Colon (tissue), 2 donors: ENCODE results near the gene PIK3AP1.
"Not testable (repeated sequence)": the region's sequence is repeated elsewhere in the genome, so short reads cannot be mapped to it uniquely, and the experiment has no call there.

Experiments used
- FAIRE-seq: peaks from 2 replicates; lab custom pipeline; 2012; peaks lifted over from hg19 to GRCh38; lab: Jason Lieb, UNC
- donor health status: control.
- donor health status: control.

PIK3AP1 gene

GRCh38 chr10:96720422-96721206 is at the start of gene PIK3AP1:
PIK3AP1 (minus strand) TSS chr10:96720514; CDS start chr10:96720394, 120 bp downstream.
- FAIRE-seq = no peak

DNA sequence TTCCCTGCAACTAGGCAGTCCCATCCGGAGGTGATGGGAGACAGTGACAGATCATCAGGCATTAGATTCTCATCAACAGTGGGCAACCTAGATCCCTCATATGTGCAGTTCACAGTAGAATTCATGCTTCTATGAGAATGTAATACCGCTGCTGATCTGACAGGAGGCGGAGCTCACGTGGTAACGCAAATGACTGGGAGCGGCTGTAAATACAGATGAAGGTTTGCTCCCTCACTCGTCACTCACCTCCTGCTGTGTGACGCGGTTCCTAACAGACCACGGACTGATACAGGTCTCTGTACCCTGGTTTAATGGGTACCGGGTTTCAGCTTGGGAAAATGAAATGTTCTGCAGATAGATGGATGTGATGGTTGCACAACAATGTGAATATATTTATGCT is 47.8 kb upstream of the PIK3AP1 start:
- no peak for FAIRE-seq

- FAIRE-seq = no peak
Observed at GRCh38 chr10:96767611-96768010, 47.3 kb upstream of the PIK3AP1 start.

GRCh38 chr10:96765406-96766240 is 45.3 kb upstream of the PIK3AP1 start:
- no peak for FAIRE-seq

GRCh38 chr10:96764425-96765060 is 44.2 kb upstream of the PIK3AP1 start:
- no peak for FAIRE-seq

DNA sequence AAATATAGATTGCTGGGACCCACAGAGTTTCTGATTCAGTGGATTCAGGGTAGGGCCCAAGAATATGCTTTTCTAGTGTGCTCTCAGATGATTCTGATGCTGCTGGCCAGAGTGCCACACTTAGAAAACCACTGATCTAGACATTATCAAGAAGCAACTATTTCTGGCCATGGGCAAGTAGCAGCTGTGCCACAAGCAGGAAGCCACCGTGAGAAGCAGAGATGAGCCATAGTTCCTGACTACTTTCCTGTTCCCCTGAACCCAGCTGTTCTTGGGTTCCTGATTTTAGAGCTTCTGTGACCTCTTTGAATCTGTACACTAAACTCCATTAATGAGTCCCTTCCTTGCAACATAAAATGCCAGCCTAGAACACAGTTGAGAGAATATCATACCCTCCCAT is 38.1 kb upstream of the PIK3AP1 start:
- no peak for FAIRE-seq

- no peak for FAIRE-seq
Observed at GRCh38 chr10:96756111-96756903, 36.0 kb upstream of the PIK3AP1 start.

DNA sequence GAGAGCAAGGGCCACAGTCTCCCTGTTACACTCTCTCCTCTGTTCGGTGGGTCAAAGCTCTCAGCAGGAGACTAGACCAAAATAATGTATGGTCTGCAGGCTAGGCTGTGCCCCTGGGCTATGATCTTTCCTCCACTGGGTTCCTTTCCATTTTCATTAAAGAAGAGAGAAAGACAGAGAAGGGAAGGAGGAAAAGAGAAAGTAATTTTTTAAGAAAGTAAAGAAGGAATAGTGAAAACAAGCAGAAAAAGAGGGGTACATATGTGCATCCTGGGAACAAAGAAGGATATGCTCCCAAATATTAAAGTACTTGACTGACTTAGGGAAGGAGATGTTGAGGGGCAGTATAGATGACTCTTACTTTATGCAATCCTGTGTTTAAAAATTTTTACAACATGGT is 33.6 kb upstream of the PIK3AP1 start:
- no peak for FAIRE-seq

GRCh38 chr10:96752375-96752774 is 32.1 kb upstream of the PIK3AP1 start:
- no peak for FAIRE-seq

GRCh38 chr10:96750316-96750715 is 30.0 kb upstream of the PIK3AP1 start:
- not testable (repeated sequence) for FAIRE-seq

GRCh38 chr10:96747734-96748550 is 27.6 kb upstream of the PIK3AP1 start:
- FAIRE-seq = no peak

GRCh38 chr10:96746503-96746902 is 26.2 kb upstream of the PIK3AP1 start:
- FAIRE-seq = no peak

DNA sequence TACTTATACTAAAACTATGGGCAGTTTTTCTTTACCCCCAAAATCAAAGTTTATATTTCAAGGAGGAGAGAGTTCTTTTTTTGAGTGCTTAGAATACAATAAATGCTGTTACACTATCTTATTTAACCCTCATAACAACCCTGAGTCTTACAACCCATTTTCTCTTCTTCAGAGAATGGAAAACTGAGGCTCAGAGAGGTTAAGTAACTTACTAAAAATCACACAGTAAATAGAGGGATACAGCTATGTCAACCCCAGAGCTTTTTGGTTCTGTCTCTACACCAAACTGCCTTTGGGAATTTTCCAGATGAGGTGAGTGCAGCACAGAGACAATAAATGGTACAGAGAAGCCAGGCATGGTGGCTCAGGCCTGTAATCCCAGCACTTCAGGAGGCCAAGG is 25.6 kb upstream of the PIK3AP1 start:
- no peak for FAIRE-seq

DNA sequence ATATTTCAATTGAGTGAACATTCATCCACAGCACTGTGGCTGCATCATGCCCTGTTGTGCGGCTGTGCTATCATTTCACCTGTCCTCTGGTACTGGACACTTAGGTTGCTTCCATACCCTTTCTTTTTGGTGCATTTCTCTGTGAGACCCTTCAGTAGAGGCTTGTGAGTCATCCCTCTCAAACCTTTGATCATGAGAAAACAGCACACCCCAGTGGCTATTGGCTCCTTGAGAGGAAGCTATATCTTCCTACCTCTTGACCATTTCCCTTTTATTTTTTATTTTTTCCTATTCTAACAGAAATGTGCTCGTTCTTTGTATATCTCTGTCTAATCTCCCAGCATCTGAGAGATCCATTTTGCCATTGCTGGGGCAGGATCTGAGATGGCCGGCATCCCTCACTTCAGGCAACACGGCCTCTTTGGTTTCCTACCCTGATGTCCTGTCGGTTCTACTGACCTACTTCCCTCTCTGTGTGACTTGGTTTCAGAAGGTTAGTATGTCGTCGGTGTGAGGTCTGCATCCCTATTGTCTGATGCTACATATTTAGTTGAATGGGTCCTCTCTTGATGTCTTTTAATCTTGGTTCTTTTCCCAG is 23.8 kb upstream of the PIK3AP1 start:
- FAIRE-seq = no peak

DNA sequence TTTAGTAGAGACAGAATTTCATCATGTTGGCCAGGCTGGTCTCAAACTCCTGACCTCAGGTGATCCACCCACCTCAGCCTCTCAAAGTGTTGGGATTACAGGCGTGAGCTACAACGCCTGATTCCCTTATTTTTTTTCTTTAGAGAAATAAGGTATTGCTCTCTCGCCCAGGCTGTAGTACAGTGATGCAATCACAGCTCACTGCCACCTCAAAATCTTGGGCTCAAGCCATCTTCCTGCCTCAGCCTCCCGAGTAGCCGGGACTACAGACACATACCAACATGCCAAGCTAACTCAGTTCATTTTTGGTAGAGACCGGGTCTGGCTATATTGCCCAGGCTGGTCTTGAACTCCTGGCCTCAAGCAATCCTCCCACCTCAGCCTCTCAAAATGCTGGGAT is 21.2 kb upstream of the PIK3AP1 start:
- FAIRE-seq = not testable (repeated sequence)

GRCh38 chr10:96740579-96741281 is 20.4 kb upstream of the PIK3AP1 start:
- FAIRE-seq = no peak

GRCh38 chr10:96740141-96740540 is 19.8 kb upstream of the PIK3AP1 start:
- no peak for FAIRE-seq

DNA sequence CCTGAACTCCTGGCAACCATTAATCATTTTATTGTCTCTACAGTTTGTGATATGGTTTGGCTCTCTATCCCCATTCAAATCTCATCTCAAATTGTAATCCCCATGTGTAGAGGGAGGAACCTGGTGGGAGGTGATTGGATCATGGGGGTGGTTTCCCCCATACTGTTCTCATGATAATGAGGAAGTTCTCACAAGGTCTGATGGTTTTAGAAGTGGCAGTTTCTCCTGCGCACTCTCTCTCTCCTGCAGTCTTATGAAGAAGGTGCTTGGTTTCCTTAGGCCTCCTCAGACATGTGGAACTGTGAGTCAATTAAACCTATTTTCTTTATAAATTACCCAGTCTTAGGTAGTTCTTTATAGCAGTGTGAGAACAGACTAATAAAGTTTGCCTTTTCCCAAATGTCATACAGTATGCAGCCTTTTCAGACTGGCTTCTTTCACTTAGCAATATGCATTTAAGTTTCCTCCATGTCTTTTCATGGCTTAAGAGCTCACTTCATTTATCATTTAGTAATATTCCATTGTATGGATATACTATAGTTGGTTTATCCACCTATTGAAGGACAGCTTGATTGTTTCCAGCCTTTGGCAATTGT is 17.1 kb upstream of the PIK3AP1 start:
- not testable (repeated sequence) for FAIRE-seq

GRCh38 chr10:96724621-96725020 is 4.3 kb upstream of the PIK3AP1 start:
- FAIRE-seq = no peak

GRCh38 chr10:96721207-96721572 is 876 bp upstream of the PIK3AP1 start:
- no peak for FAIRE-seq
